ENCODE measurements around the gene NOX1. TPM values are rescaled to one million over a fixed set of nuclear protein-coding genes. Genes with fewer than 3 reads are reported as not detected.

NOX1 gene
- total and polyA plus RNA-seq, 2 of the 13 experiments (the other 11 are each of a cell fraction or from before 2014, with no cell fraction given) = 0.07 TPM; not detected in 1

GRCh38 chrX:100852810-100853209, 21.3 kb downstream of the NOX1 start (continued):
- TF ChIP-seq, protein P1, sequence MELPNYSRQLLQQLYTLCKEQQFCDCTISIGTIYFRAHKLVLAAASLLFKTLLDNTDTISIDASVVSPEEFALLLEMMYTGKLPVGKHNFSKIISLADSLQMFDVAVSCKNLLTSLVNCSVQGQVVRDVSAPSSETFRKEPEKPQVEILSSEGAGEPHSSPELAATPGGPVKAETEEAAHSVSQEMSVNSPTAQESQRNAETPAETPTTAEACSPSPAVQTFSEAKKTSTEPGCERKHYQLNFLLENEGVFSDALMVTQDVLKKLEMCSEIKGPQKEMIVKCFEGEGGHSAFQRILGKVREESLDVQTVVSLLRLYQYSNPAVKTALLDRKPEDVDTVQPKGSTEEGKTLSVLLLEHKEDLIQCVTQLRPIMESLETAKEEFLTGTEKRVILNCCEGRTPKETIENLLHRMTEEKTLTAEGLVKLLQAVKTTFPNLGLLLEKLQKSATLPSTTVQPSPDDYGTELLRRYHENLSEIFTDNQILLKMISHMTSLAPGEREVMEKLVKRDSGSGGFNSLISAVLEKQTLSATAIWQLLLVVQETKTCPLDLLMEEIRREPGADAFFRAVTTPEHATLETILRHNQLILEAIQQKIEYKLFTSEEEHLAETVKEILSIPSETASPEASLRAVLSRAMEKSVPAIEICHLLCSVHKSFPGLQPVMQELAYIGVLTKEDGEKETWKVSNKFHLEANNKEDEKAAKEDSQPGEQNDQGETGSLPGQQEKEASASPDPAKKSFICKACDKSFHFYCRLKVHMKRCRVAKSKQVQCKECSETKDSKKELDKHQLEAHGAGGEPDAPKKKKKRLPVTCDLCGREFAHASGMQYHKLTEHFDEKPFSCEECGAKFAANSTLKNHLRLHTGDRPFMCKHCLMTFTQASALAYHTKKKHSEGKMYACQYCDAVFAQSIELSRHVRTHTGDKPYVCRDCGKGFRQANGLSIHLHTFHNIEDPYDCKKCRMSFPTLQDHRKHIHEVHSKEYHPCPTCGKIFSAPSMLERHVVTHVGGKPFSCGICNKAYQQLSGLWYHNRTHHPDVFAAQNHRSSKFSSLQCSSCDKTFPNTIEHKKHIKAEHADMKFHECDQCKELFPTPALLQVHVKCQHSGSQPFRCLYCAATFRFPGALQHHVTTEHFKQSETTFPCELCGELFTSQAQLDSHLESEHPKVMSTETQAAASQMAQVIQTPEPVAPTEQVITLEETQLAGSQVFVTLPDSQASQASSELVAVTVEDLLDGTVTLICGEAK (IDR thresholded peaks at IDR 0.05) = no peak
- TF ChIP-seq, protein P1 (CRISPR knock-in tag; IDR thresholded peaks at IDR 0.05) = no peak
- TF ChIP-seq MYPOP (CRISPR knock-in tag; IDR thresholded peaks at IDR 0.05) (no peak), MLLT10 (CRISPR knock-in tag; IDR thresholded peaks at IDR 0.05) (no peak), ESRRA (CRISPR knock-in tag; IDR thresholded peaks at IDR 0.05; ENCODE audit: low read depth) (no peak), BRD4 (CRISPR knock-in tag; IDR thresholded peaks at IDR 0.05) (no peak), ZNF569 (CRISPR knock-in tag; IDR thresholded peaks at IDR 0.05; ENCODE audit: borderline replicate concordance) (no peak), TBL1XR1 (IDR thresholded peaks at IDR 0.05; ENCODE audit: borderline replicate concordance, low read length, partially characterized antibody) (no peak), SUZ12 (IDR thresholded peaks at IDR 0.05; ENCODE audit: low read depth, low read length) (no peak), PITX1 (CRISPR knock-in tag; IDR thresholded peaks at IDR 0.05) (no peak), KLF12 (CRISPR knock-in tag; IDR thresholded peaks at IDR 0.05; ENCODE audit: borderline replicate concordance) (no peak), ZNF850 (CRISPR knock-in tag; conservative IDR thresholded peaks at IDR 0.05) (no peak), ZBTB7B (CRISPR knock-in tag; IDR thresholded peaks at IDR 0.05) (no peak), DBP (CRISPR knock-in tag; IDR thresholded peaks at IDR 0.05; ENCODE audit: not compliant biosample characterization) (no peak)
- TF ChIP-seq, protein P2, sequence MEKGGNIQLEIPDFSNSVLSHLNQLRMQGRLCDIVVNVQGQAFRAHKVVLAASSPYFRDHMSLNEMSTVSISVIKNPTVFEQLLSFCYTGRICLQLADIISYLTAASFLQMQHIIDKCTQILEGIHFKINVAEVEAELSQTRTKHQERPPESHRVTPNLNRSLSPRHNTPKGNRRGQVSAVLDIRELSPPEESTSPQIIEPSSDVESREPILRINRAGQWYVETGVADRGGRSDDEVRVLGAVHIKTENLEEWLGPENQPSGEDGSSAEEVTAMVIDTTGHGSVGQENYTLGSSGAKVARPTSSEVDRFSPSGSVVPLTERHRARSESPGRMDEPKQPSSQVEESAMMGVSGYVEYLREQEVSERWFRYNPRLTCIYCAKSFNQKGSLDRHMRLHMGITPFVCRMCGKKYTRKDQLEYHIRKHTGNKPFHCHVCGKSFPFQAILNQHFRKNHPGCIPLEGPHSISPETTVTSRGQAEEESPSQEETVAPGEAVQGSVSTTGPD (CRISPR knock-in tag; IDR thresholded peaks at IDR 0.05) = no peak
